Prostate gland (tissue), 1 donor: ENCODE results near the gene MT1E.

Experiments used
- POLR2A ChIP-seq: fragments of 450-650 bp; IDR thresholded peaks from one replicate; pipeline ENCODE4 v1.6.1; 2016; ENCODE audit warnings: antibody characterized with exemption, mild to moderate bottlenecking
- POLR2AphosphoS5 ChIP-seq: sonication (generic); formaldehyde crosslinking; IDR thresholded peaks from one replicate; pipeline ENCODE4 v1.6.1; 2017; ENCODE audit warnings: antibody characterized with exemption

- TF ChIP-seq POLR2A (no peak), POLR2AphosphoS5 (no peak)
Measured at GRCh38 chr16:56639045-56639444, 13.5 kb downstream of the MT1E start.
